C1 segment of cervical spinal cord (tissue), 14 donors: ENCODE data around the gene TMTC1.

Experiments
- DNase-seq, 14 donors: peaks; one replicate each; lab custom pipeline; 2025; lab: John Stamatoyannopoulos, UW

TMTC1 gene

GRCh38 chr12:29451888-29452287 lies 331.9 kb downstream of the TMTC1 start:
- no peak for DNase-seq
